Mesothelial cell of epicardium (in vitro differentiated cells): ENCODE data around the gene SREK1. TPM values are rescaled to one million over a fixed set of nuclear protein-coding genes. Genes with fewer than 3 reads are reported as not detected.
"Not testable (repeated sequence)": the region's sequence is repeated elsewhere in the genome, so short reads cannot be mapped to it uniquely, and the experiment has no call there.

Experiments
- DNase-seq, 2 experiments: peaks; one replicate each; pipeline ENCODE4 v3.0.0; 2021; ENCODE audit warnings: low spot score in 2 of 2; ENCODE audit not compliant: unreplicated experiment in 2 of 2
- H3K27ac Mint-ChIP-seq: 2 replicates; pipeline ENCODE4 v1.8.0; 2021; ENCODE audit warnings: mixed read lengths
- H3K27me3 Mint-ChIP-seq: 2 replicates; pipeline ENCODE4 v1.8.0; 2021; ENCODE audit warnings: low read depth, mixed read lengths
- H3K36me3 Mint-ChIP-seq: 2 replicates; pipeline ENCODE4 v1.8.0; 2021; ENCODE audit warnings: mixed read lengths
- H3K4me1 Mint-ChIP-seq: 2 replicates; pipeline ENCODE4 v1.8.0; 2021; ENCODE audit warnings: mixed read lengths
- H3K4me3 Mint-ChIP-seq: 2 replicates; pipeline ENCODE4 v1.8.0; 2021; ENCODE audit warnings: mild to moderate bottlenecking, moderate library complexity, mixed read lengths
- H3K9me3 Mint-ChIP-seq: 2 replicates; pipeline ENCODE4 v1.8.0; 2021; ENCODE audit warnings: mixed read lengths
- CTCF ChIP-seq: fragments of 200-600 bp; sonication (generic); IDR thresholded peaks from one replicate; pipeline ENCODE4 v1.5.0; 2021; ENCODE audit warnings: antibody characterized with exemption; ENCODE audit not compliant: unreplicated experiment
- total RNA-seq: library from RNA; stranded (reverse); gene quantifications from 3 replicates; pipeline ENCODE4 v1.2.1, GENCODE V29; 2021

Gene SREK1
- total RNA-seq, 1 donor from 2014 or later, result 142 TPM

GRCh38 chr5:66129144-66129543, 15.0 kb upstream of the SREK1 start:
- Mint-ChIP-seq H3K4me3 (no peak overlapping the region), H3K36me3 (no peaks in the 10 kb centered on the region), H3K27ac (no peak overlapping the region), H3K27me3 (no peaks in the 10 kb centered on the region), H3K4me1 (no peaks in the 10 kb centered on the region), H3K9me3 (peaks cover 17% of the 10 kb centered on the region)
- no peak for TF ChIP-seq CTCF
- DNase-seq, result no peak

DNA sequence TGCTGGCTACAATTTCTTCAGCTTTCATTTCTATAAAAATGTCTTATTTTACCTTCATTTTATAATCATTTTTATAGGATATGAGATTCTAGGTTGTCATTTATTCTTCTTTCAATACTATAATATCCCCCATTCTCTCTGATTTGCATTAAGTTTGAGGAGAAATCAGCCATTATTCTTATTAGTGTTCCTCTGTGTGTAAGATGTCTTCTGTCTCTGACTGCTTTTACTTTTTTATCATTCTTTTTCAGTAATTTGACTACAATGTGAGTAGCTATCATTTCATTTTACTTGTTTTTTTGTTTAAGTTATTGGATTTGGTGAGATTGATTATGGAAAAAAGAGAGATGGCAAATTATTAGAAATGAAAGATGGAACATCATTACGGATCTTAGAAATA, 13.6 kb upstream of the SREK1 start:
- Mint-ChIP-seq H3K36me3 (no peaks in the 10 kb centered on the region), H3K4me1 (no peaks in the 10 kb centered on the region), H3K4me3 (no peak overlapping the region), H3K9me3 (peaks cover 17% of the 10 kb centered on the region), H3K27me3 (no peaks in the 10 kb centered on the region), H3K27ac (no peak overlapping the region)
- no peak for DNase-seq
- no peak for TF ChIP-seq CTCF

DNA sequence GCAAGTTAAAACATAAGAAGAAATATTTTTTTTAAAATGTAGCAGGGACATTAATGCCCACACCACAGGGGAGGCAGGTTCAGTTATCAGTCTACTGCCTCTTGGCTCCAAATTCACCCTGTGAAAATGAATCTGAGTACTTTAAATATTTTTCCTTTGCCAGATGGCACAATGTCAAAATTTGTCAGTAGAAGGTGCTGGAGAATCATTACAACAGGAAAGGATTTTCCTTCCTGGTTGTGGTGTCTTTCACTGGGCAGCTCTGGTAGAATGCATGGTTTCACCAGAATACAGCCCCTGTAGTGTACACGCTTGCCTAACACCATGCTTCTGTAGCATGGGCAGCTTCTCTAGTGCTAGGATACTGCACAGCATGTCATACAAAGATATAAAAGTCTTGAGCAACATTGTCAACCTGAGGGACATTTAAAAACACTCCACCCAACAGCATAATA, 9.7 kb upstream of the SREK1 start:
- no peaks in the 10 kb centered on the region for H3K36me3 Mint-ChIP-seq
- H3K4me3 Mint-ChIP-seq, result no peak overlapping the region
- peaks cover 6% of the 10 kb centered on the region for H3K9me3 Mint-ChIP-seq
- DNase-seq, result no peak
- no peak overlapping the region for H3K27ac Mint-ChIP-seq
- no peak for TF ChIP-seq CTCF
- no peaks in the 10 kb centered on the region for H3K4me1 Mint-ChIP-seq
- H3K27me3 Mint-ChIP-seq, result peaks cover 9% of the 10 kb centered on the region

DNA sequence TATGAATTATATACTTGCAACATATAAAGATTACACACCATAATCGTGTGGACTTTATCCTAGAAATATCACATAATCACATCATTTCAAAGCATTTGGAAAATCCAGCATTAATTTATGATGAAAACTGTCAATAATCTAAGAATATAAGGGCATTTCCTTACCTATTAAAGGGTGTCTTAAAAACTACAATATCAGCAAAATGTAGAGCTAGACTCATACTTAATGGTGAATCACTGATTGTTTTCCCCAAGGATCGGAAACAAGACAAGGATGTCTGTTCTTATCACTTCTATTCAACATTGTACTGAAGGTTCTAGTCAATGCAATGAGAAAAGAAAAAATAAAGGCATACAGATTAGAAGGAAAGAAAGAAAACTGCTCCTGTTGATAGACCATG, 8.0 kb upstream of the SREK1 start:
- Mint-ChIP-seq H3K9me3 (no peaks in the 10 kb centered on the region), H3K4me3 (no peak overlapping the region), H3K27me3 (peaks cover 11% of the 10 kb centered on the region), H3K27ac (no peak overlapping the region), H3K4me1 (no peaks in the 10 kb centered on the region), H3K36me3 (no peaks in the 10 kb centered on the region)
- no peak for DNase-seq
- no peak for TF ChIP-seq CTCF

DNA sequence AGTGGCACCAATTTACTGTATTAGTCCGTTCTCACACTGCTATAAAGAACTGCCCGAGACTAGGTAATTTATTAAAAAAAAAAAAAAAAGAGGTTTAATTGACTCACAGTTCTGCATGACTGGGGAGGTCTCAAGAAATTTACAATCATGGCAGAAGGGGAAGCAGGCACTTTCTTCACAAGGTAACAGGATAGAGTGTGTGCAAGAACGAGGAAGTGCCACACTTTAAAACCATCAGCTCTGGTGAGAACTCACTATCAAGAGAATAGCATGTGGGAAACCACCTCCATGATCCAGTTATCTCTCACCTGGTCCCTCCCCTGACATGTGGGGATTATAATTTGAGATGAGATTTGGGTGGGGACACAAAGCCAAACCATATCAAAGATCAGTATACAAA, 7.2 kb upstream of the SREK1 start:
- H3K4me1 Mint-ChIP-seq, H3K27ac Mint-ChIP-seq, H3K4me3 Mint-ChIP-seq, DNase-seq, H3K36me3 Mint-ChIP-seq, H3K9me3 Mint-ChIP-seq: not testable (repeated sequence)
- H3K27me3 Mint-ChIP-seq, result peaks cover 19% of the 10 kb centered on the region

DNA sequence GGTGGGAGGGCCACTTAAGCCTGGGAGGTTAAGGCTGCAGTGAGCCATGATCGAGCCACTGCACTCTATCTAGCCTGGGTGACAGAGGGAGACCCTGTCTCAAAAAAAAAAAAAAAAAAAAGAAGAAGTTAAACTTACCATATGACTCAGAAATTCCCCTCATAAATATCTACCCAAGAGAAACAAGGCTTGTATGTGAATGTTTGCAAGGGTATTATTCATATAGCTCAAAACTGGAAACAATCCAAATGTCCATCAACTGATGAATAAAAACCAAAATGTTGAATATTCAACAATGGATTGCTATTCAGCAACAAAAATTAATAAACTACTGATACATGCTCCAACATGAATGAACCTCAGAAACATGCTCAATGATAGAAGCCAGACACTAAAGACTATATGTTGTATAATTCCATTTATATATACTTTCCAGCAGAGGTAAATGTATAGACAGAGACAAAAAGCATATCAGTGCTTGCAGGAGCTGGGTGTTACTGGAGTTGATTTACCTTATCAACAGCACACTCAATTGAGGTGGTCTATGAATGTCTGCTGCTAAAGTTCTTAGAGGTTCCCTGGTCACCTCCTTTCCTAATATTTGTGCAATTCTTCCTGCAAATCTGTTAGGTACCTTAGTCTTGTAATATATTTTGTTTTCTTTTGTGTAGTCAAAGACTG, 5.3 kb upstream of the SREK1 start:
- H3K27ac Mint-ChIP-seq, result no peak overlapping the region
- DNase-seq, result no peak
- H3K27me3 Mint-ChIP-seq, result peaks cover 19% of the 10 kb centered on the region
- H3K4me3 Mint-ChIP-seq, result no peak overlapping the region
- H3K9me3 Mint-ChIP-seq, result no peaks in the 10 kb centered on the region
- H3K4me1 Mint-ChIP-seq, result peaks cover 5% of the 10 kb centered on the region
- no peaks in the 10 kb centered on the region for H3K36me3 Mint-ChIP-seq
- no peak for TF ChIP-seq CTCF
